BLaER1 treated with 17β-estradiol and CSF1 and Interleukin-3, amounts not matched to agents 10 nM and 100 nM (cell line): ENCODE measurements around the gene SEPTIN12.
"Not testable (repeated sequence)": the region's sequence is repeated elsewhere in the genome, so short reads cannot be mapped to it uniquely, and the experiment has no call there.

Source experiments
- H3K27ac ChIP-seq, 11 experiments: shearing (Covaris generic); formaldehyde crosslinking; 2 replicates each; pipeline ENCODE4 v1.8.1; 2022
- H3K27me3 ChIP-seq, 11 experiments: shearing (Covaris generic); formaldehyde crosslinking; 2 replicates each; pipeline ENCODE4 v1.8.1; 2022
- H3K36me3 ChIP-seq, 11 experiments: shearing (Covaris generic); formaldehyde crosslinking; 2 replicates each; pipeline ENCODE4 v1.8.1; 2022
- H3K4me1 ChIP-seq, 10 experiments: shearing (Covaris generic); formaldehyde crosslinking; 2 replicates each; pipeline ENCODE4 v1.8.1; 2022
- H3K4me2 ChIP-seq, 11 experiments: shearing (Covaris generic); formaldehyde crosslinking; 2 replicates each; pipeline ENCODE4 v1.8.1; 2022
- H3K4me3 ChIP-seq, 10 experiments: shearing (Covaris generic); formaldehyde crosslinking; 2 replicates each; pipeline ENCODE4 v1.8.1; 2022
- H3K9ac ChIP-seq, 11 experiments: shearing (Covaris generic); formaldehyde crosslinking; 2 replicates each; pipeline ENCODE4 v1.8.1; 2022
- H3K9me3 ChIP-seq, 11 experiments: shearing (Covaris generic); formaldehyde crosslinking; replicated peaks in 1 of 11; 2 replicates each; pipeline ENCODE4 v1.8.1; 2022
- H4K20me1 ChIP-seq, 11 experiments: shearing (Covaris generic); formaldehyde crosslinking; 2 replicates each; pipeline ENCODE4 v1.8.1; 2022
- Cebpa-rat ChIP-seq, 11 experiments: shearing (Covaris generic); IDR thresholded peaks; 2 replicates each; pipeline ENCODE4 v1.8.1; 2022

The SEPTIN12 gene

DNA sequence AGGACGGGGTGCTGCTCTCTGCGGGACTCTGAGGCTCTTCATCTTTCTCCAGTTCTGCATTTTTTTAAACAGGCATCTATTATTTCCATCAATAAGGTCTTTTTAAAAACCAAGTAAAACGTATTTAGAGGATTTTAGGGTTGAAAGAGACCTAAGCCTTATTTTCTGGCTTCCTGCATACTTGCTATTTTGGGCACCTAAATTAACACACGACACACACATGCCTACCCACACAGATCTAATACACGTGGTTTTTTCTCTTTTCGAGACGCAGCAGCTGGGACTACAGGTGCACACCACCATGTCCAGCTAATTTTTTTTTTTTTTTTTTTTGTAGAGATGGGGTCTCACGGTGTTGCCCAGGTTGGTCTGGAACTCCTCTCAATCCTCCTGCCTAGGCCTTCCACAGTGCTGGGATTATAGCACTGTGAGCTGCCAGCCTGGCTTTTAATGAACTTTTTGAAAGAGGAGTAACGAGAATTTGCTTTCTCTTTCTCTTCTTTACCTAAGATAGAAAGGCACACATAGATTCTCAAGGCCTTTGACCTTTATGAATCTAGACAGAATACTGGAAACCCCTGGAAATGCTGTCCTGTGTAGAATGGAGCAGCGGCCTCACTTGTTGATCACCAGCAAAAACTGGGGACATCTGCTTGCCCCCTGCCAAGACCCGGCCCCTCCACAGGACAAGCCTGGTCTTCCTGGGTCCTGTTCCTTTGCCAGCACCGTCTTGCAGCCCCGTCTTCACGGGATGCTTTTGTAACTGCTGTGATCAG lies 40.1 kb downstream of the SEPTIN12 start:
- H3K36me3 ChIP-seq: peaks cover 25 to 39% (median 31%) of the 10 kb centered on the region in 11 experiments
- peak overlapping the region in 2 of 10 experiments; percentile 2 to 32; a peak in 2 of 20 replicates for H3K4me3 ChIP-seq
- peak overlapping the region; percentile 32 to 96 (median 82); a peak in 21 of 22 replicates for H3K4me2 ChIP-seq
- no peaks in the 10 kb centered on the region for H3K27me3 ChIP-seq
- H4K20me1 ChIP-seq: peaks cover 0 to 64% (median 42%) of the 10 kb centered on the region in 11 experiments; a peak in 16 of 22 replicates
- no peaks in the 10 kb centered on the region for H3K9me3 ChIP-seq
- no peak for TF ChIP-seq Cebpa-rat (IDR thresholded peaks at IDR 0.05)
- peaks cover 27 to 70% (median 50%) of the 10 kb centered on the region in 10 experiments for H3K4me1 ChIP-seq
- H3K9ac ChIP-seq: peak overlapping the region; percentile 7 to 70 (median 52); a peak in 15 of 22 replicates
- H3K27ac ChIP-seq: peak overlapping the region in 7 of 11 experiments; percentile 2 to 62 (median 57); a peak in 10 of 22 replicates

DNA sequence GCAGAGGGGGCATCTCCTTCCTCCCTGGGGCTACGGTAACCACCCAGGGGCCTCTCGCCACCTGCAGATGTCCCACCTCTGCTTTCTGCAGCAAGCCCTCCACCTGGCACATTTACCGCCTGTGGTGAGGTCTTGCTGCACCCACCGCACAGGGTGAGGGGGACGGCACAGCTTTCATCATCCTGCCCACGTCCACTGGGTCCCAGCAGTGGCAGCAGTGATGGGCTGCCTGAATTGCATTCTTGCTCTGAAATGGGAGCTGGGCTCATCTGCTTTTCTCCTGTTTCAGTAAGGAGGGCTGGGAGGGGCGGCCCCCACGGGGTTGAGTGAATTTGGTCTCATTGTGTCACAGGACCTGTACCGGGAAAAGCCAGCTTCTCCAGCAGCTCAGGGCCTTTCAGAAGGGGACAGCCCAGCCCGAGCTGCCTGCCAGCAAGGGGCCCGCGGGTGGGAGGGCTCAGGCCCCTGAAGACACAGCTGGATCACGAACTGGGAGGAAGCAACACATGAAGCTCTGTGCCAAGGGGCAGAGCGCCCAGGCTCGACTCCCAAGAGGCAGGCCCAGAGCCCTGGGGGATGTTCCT lies 41.1 kb downstream of the SEPTIN12 start:
- Histone ChIP-seq H3K9me3 (no peaks in the 10 kb centered on the region), H3K4me3 (peak overlapping the region in 3 of 10 experiments; percentile 2 to 32 (median 7); a peak in 3 of 20 replicates), H3K36me3 (peaks cover 15 to 29% (median 21%) of the 10 kb centered on the region in 11 experiments), H3K9ac (peak overlapping the region in 10 of 11 experiments; percentile 7 to 70 (median 36); a peak in 15 of 22 replicates), H4K20me1 (peaks cover 0 to 54% (median 32%) of the 10 kb centered on the region in 11 experiments; a peak in 15 of 22 replicates), H3K4me1 (peaks cover 27 to 66% (median 54%) of the 10 kb centered on the region in 10 experiments), H3K27ac (peak overlapping the region in 6 of 11 experiments; percentile 0 to 62 (median 58); a peak in 8 of 22 replicates), H3K4me2 (peak overlapping the region; percentile 27 to 96 (median 82); a peak in 20 of 22 replicates), H3K27me3 (no peaks in the 10 kb centered on the region)
- no peak for TF ChIP-seq Cebpa-rat (IDR thresholded peaks at IDR 0.05)

DNA sequence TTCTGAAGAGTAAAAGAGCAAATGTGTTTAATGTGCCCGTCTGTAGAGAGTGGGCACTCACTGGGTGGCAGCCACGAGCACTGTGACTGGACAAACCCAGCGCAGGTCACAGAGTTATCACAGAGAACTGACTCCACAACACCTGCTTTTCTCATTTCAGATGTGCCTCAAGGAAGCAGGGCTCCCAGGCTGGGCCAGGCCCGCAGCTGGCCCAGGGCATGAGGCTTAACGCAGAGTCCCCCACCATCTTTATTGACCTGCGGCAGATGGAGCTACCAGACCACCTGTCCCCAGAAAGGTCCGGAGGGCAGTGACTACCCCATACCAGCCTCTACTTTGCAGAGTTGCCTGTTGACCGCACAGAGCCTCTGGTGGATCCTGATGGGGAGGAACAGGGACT lies 41.9 kb downstream of the SEPTIN12 start:
- Histone ChIP-seq H3K9ac (peak overlapping the region in 2 of 11 experiments; percentile 59 to 66; a peak in 3 of 22 replicates), H3K4me2 (peak overlapping the region in 9 of 11 experiments; percentile 54 to 96 (median 84); a peak in 17 of 22 replicates), H3K27me3 (no peaks in the 10 kb centered on the region), H3K9me3 (no peaks in the 10 kb centered on the region), H4K20me1 (peaks cover 0 to 45% (median 29%) of the 10 kb centered on the region in 11 experiments; a peak in 15 of 22 replicates), H3K27ac (peak overlapping the region in 3 of 11 experiments; percentile 57 to 62 (median 61); a peak in 4 of 22 replicates), H3K4me3 (peak overlapping the region in 1 of 10 experiments; percentile 32; a peak in 1 of 20 replicates), H3K4me1 (peaks cover 27 to 66% (median 54%) of the 10 kb centered on the region in 10 experiments), H3K36me3 (peaks cover 6 to 21% (median 12%) of the 10 kb centered on the region in 11 experiments)
- TF ChIP-seq Cebpa-rat (IDR thresholded peaks at IDR 0.05): no peak

DNA sequence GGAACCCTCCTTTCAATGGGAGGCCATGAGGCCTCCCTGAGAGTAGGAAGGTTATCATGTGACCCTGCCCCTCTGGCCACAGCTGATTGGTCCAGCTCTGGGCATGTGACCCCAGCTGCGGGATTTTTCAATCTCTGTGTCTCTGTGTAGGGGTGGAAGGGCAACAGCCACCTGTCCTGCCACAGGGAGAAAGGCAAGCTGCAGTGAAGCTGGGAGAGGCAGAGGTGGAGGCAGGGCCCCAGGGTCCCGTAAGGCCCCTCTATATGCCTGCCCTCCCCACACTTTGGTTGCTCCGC lies 42.9 kb downstream of the SEPTIN12 start:
- Histone ChIP-seq H3K4me2 (no peak overlapping the region), H3K36me3 (peaks cover 0 to 12% (median 5%) of the 10 kb centered on the region in 11 experiments; a peak in 11 of 22 replicates), H3K9me3 (no peaks in the 10 kb centered on the region), H3K27me3 (no peaks in the 10 kb centered on the region), H3K4me3 (no peak overlapping the region), H3K9ac (no peak overlapping the region), H4K20me1 (peaks cover 0 to 40% (median 28%) of the 10 kb centered on the region in 11 experiments; a peak in 14 of 22 replicates), H3K4me1 (peaks cover 27 to 65% (median 54%) of the 10 kb centered on the region in 10 experiments), H3K27ac (no peak overlapping the region)
- no peak for TF ChIP-seq Cebpa-rat (IDR thresholded peaks at IDR 0.05)

DNA sequence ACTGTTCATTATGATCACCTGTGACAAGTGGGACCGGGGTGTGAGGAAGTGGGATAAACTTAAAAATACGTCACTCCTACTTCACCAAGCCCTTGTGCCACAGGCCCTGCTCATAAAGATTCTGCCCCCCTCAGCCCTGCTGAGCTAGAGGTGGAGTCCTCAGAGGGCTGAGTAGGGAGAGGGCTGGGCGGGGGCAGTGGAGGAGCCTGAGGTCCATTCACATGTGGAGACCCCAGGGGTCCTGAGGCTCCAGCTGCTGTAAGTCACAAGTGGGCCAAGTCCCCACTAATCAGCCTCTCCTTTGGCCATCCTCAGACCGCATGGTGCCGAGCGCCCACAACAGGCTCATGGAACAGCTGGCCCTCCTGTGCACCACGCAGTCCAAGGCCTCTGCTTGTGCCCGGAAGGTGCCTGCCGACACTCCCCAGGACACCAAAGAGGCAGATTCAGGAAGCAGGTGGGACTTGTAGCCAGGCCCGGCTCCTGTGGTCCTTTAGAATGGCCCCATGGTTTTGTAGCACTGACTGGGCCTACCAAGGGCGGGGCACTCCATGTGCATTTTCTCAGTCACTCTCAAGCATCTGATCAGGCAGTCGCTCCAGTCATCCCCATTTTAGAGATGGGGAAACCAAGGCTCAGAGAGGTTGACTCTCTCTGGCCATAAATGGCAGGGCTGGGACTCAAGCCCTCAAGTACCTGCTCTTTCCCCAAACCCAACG lies 43.4 kb downstream of the SEPTIN12 start:
- Histone ChIP-seq H3K4me3 (no peak overlapping the region), H4K20me1 (peaks cover 0 to 35% (median 28%) of the 10 kb centered on the region in 11 experiments; a peak in 14 of 22 replicates), H3K4me2 (no peak overlapping the region), H3K27ac (no peak overlapping the region), H3K9ac (no peak overlapping the region), H3K4me1 (peaks cover 27 to 61% (median 51%) of the 10 kb centered on the region in 10 experiments), H3K36me3 (peaks cover 0 to 7% (median under 1%) of the 10 kb centered on the region in 11 experiments; a peak in 7 of 22 replicates), H3K27me3 (no peaks in the 10 kb centered on the region), H3K9me3 (no peaks in the 10 kb centered on the region)
- TF ChIP-seq Cebpa-rat (IDR thresholded peaks at IDR 0.05): no peak

DNA sequence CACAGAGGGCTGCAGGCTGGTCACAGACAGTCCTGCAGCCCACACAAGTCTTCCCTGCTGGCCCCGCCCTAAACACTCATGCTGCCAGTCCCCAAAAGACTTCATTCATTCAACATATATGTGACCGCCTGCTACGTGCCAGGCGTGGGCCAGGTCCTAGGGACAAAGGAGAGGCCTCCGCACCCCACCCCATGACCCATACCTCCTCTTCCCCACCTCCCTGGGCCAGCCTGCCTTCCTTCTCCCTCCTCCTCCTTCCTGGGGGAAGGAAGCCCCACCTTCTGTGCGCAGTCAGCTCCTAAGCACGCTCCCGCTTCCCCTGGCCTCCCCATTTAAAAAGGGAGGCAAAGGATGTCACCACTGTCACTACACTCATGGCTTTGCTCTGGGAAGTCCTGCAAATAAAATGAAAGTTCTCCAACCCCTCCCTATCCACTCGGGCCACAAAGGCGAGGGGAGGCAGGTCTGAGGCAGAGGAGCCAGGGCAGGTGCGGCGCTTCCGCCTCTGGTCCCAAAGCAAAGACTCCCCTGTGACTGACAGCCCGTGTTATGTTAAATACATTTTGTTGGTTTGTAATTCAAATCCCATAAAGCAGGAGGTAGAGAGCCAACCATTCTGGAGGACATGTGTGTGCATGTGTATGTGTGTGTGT lies 44.8 kb downstream of the SEPTIN12 start:
- Histone ChIP-seq H3K4me2 (peak overlapping the region; percentile 38 to 75 (median 60)), H3K27me3 (no peaks in the 10 kb centered on the region), H3K27ac (no peak overlapping the region), H3K9me3 (no peaks in the 10 kb centered on the region), H4K20me1 (peaks cover 0 to 25% (median 20%) of the 10 kb centered on the region in 11 experiments; a peak in 14 of 22 replicates), H3K4me3 (peak overlapping the region in 2 of 10 experiments; percentile 12 to 15; a peak in 3 of 20 replicates), H3K9ac (peak overlapping the region in 3 of 11 experiments; percentile 3 to 29 (median 24); a peak in 1 of 22 replicates), H3K36me3 (no peaks in the 10 kb centered on the region), H3K4me1 (peaks cover 20 to 52% (median 37%) of the 10 kb centered on the region in 10 experiments)
- TF ChIP-seq Cebpa-rat (IDR thresholded peaks at IDR 0.05): no peak

DNA sequence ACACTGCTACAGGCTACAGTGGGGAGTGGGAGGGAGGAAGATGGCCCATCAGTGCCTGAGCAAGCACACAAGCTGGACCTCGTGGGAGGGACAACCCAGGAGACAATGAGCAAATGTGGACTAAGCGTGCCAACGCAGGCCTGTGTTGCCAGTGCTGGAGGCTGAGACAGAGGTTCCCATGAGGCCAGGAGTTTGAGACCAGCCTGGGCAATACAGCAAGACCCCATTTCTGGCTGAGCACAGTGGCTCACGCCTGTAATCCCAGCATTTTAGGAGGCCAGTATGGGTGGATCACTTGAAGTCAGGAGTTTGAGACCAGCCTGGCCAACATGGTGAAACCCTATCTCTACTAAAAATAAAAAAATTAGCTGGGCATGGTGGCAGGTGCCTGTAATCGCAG lies 49.8 kb downstream of the SEPTIN12 start:
- not testable (repeated sequence) for H3K27ac ChIP-seq, H3K9me3 ChIP-seq, H3K4me3 ChIP-seq, H3K27me3 ChIP-seq, H4K20me1 ChIP-seq, H3K36me3 ChIP-seq, H3K9ac ChIP-seq
- H3K4me1 ChIP-seq: peaks cover 10 to 35% (median 22%) of the 10 kb centered on the region in 10 experiments
- peak overlapping the region in 1 of 11 experiments; percentile 7; a peak in 1 of 22 replicates for H3K4me2 ChIP-seq

DNA sequence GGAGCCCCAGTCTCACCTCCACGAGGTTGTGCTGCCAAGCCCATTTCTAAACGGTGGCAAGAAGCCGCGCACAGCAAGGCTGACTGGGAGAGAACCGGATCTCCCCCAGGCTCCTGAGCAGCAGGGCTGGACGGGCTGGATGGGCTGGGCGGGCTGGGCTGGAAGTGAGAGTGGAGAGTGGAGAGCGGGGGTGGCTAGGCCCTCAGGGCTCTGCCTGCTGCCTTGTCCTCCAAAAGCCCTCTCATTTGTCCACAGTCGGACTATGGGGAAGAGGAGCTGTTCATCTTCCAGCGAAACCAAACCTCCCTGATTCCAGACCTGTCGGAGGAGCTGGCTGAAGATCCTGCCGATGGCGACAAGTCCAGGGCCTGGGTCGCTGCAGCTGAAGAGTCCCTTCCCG lies 50.6 kb downstream of the SEPTIN12 start:
- H3K9me3 ChIP-seq: no peaks in the 10 kb centered on the region

More for the DNA sequence above, 50.6 kb downstream of the SEPTIN12 start:
- Histone ChIP-seq H3K4me1 (peaks cover 11 to 33% (median 20%) of the 10 kb centered on the region in 10 experiments), H3K9ac (no peak overlapping the region), H3K27ac (no peak overlapping the region), H3K4me3 (no peak overlapping the region), H3K27me3 (no peaks in the 10 kb centered on the region), H4K20me1 (no peaks in the 10 kb centered on the region; a peak in 1 of 22 replicates), H3K36me3 (no peaks in the 10 kb centered on the region), H3K4me2 (no peak overlapping the region)
- no peak for TF ChIP-seq Cebpa-rat (IDR thresholded peaks at IDR 0.05)
